AG10803 (cell line): Measurements from ENCODE around the gene ARMS2.

Experiments used
- DNase-seq: peaks from one replicate; pipeline ENCODE4 v3.0.0; 2010; ENCODE audit warnings: low read depth
- H3K4me3 ChIP-seq: 2 replicates; pipeline ENCODE4 v1.5.1; 2011; ENCODE audit warnings: mild to moderate bottlenecking, low read length, control low read depth
- CTCF ChIP-seq: conservative IDR thresholded peaks from 2 replicates; pipeline ENCODE4 v1.5.1; 2011; ENCODE audit warnings: mild to moderate bottlenecking, low read length, control low read depth, inconsistent platforms

The ARMS2 gene

DNA sequence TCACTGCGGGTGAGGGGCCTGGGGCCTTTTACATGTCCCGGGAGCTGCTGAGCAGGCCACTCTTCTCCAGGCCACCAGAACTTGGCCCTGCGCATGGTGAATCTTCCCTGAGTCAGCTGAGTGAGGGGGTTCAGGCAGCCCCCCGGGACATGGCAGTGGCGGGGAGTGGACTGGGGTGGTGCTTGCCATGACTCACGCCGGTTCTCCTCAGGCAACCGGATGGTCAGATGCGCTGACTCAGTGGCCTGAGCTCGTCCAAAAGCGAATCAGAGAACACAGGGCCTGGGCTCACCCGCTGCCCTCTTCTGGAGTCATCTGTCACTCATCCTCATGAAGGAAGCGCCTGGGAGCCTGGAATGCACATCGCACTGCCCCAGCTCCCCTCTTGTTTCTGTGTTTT lies 40.4 kb downstream of the ARMS2 start:
- TF ChIP-seq CTCF, result no peak
- peak; percentile 80 for DNase-seq
- H3K4me3 ChIP-seq, result no peak overlapping the region

DNA sequence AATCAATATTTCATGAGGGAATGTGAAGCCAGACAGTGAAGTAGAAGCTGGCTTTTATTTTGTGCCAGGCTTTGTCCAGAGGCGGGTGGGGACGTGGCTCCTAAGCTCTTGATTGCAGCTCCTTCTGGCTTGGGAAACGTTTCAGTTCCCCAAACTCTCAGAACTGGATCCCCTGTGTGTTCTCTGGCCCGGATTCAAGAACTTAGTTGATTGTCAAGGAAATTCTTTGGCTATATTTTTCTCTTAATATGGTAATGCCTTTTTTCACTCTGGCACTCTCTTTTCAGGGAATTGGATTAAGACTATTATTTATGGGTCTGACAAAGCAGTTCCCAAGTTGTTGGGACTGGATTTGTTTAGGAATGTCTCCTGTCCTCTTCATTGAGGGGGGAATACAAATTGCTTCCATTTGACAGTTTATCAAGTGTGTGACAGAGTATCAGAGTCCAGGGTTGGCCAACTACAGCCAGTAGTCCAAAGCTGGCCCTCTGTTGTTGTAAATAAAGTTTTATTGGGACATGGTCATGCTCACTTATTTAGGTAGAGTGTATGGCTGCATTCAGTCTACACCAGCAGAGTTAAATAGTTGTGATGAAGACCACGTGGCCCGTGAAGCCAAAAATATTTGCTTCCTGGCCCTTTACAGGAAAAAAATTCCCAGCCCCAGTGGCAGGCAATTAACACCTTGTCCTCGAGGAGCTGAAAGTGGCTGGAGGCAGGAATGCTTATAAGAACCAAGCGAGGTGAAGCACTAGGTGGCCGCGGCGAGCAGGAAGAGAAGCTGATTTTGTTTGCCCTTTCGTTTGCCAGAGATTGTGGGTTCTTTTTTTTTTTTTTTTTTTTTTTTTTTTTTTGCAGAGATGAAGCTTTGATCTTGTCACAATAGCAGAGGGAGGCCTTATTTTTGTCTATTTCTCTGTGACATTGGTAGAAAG lies 41.2 kb downstream of the ARMS2 start:
- no peak for TF ChIP-seq CTCF
- H3K4me3 ChIP-seq, result no peak overlapping the region
- DNase-seq, result peak; percentile 84

DNA sequence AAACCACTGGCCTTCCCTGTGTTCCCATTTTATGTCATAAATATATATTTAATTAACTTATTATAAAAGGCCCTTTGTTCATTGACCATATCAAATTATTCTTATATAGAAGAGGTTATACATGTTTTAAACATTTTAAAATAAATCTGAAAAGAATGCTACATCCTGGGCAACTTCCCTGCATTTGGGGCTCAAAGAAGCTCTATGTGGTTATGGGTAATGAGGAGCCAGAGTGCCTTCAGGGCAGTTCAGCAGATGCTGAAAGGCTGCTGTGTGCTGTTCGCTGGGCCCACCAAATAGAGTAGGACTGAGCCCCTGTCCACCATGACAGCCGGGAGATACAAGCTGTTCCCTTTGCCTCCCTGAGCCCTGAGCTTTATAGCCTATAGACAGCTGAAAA lies 42.8 kb downstream of the ARMS2 start:
- no peak for TF ChIP-seq CTCF
- no peak for DNase-seq
- no peak overlapping the region for H3K4me3 ChIP-seq

GRCh38 chr10:122498521-122498920 lies 44.1 kb downstream of the ARMS2 start:
- DNase-seq, result peak; percentile 37
- no peak for TF ChIP-seq CTCF
- H3K4me3 ChIP-seq, result no peak overlapping the region

DNA sequence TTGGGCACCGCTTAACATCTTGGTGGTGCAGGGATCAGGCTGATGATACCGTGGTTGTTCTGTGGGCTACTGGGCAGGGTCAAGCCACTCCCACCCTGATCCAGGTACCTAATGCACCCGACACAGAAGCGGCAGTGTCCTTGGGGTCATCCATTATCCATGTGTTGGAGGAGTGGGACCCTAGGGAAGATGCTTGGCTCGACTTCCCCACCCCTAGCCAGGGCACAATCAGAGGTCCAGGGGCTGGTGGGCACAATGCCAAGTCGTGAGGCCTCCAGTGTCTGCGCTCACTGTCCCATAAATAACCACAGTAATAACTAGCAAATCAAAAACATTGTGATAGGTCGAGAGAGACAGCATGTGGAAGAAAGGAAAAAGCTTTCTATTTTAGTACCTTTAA lies 44.6 kb downstream of the ARMS2 start:
- no peak for DNase-seq
- no peak overlapping the region for H3K4me3 ChIP-seq
- TF ChIP-seq CTCF, result no peak

DNA sequence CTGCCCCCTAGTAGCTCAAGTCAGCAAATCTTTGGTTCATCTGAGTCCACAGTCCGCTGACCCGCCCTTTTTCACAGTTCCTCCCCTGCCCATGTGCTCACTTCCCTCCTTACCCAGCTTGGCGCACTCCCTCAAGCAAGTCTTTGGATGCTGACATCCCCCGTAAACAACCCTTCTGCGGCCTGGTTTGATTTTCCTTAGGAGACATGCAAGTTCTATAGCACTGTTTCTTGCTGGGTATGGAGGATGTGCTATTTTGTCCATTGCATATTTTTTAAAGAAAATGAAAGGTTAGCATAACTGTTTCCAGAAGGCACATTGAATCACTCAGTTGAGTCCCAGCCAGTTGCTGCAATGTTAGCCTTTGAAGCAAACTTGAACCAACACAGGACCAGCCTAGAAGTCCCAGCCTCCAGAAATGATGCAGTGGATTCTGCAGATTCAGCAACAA lies 45.1 kb downstream of the ARMS2 start:
- no peak overlapping the region for H3K4me3 ChIP-seq
- DNase-seq, result peak; percentile 82
- no peak for TF ChIP-seq CTCF

- no peak overlapping the region for H3K4me3 ChIP-seq
- TF ChIP-seq CTCF, result no peak
- DNase-seq, result no peak
Measured at GRCh38 chr10:122500194-122500593, 45.7 kb downstream of the ARMS2 start.
